T-helper 1 cell treated with Interleukin-12 subunit alpha and Interleukin-12 subunit beta and Interleukin-4 antibody, amounts not matched to agents 30 ng/mL and 1 ng/mL, for 36 hours (primary cell): Measurements from ENCODE around the gene FAM83F. TPM values are rescaled to one million over a fixed set of nuclear protein-coding genes. Genes with fewer than 3 reads are reported as not detected.

Experiments
- intact Hi-C: fragments of 100-400 bp; cut with micrococcal nuclease; formaldehyde crosslinking; loops from one replicate; pipeline ENCODE4 v1.15.1; 2024
- total RNA-seq: library from RNA; stranded (reverse); gene quantifications from 2 replicates; pipeline ENCODE4 v1.2.3, GENCODE V29; 2022

FAM83F gene
- 0.27 and 0.49 TPM in 2 replicates for total RNA-seq

GRCh38 chr22:39994566-39995392, at the start of gene FAM83F:
TSS of gene FAM83F (plus strand) at chr22:39994954. CDS start at chr22:39995043, 89 bp downstream.
- intact Hi-C loops: no loop called here

- intact Hi-C loops: no loop called here
Measured at GRCh38 chr22:39946126-39946502, 48.6 kb upstream of the FAM83F start.

- intact Hi-C loops: no loop called here
Measured at GRCh38 chr22:39946503-39947219, 48.1 kb upstream of the FAM83F start.

GRCh38 chr22:39947220-39948216, 47.2 kb upstream of the FAM83F start:
- intact Hi-C loops: no loop called here

GRCh38 chr22:39949964-39950737, 44.6 kb upstream of the FAM83F start:
- intact Hi-C loops: no loop called here

GRCh38 chr22:39951603-39952293, 43.0 kb upstream of the FAM83F start:
- intact Hi-C loops: loop anchor here (1.0 kb wide), 1 partner anchor 10 kb away; no protein-coding TSS in a partner anchor

- intact Hi-C loops: no loop called here
Measured at GRCh38 chr22:39952347-39952746, 42.4 kb upstream of the FAM83F start.

- intact Hi-C loops: no loop called here
Measured at GRCh38 chr22:39953101-39953500, 41.7 kb upstream of the FAM83F start.

GRCh38 chr22:39954584-39955055, 40.1 kb upstream of the FAM83F start:
- intact Hi-C loops: no loop called here

- intact Hi-C loops: no loop called here
Measured at GRCh38 chr22:39955675-39956074, 39.1 kb upstream of the FAM83F start.

- intact Hi-C loops: no loop called here
Measured at GRCh38 chr22:39956932-39957664, 37.7 kb upstream of the FAM83F start.

GRCh38 chr22:39958009-39958711, 36.6 kb upstream of the FAM83F start:
- intact Hi-C loops: no loop called here

- intact Hi-C loops: no loop called here
Measured at GRCh38 chr22:39958949-39959639, 35.7 kb upstream of the FAM83F start.

- intact Hi-C loops: loop anchor here (2.0 to 5.0 kb wide), 3 partner anchors 27 to 427 kb away; partner anchors contain the start of genes ADSL and RPS19BP1
Measured at GRCh38 chr22:39959640-39960447, 34.9 kb upstream of the FAM83F start, which contains the start of gene TMA7B. TSS of gene TMA7B (plus strand) at chr22:39960397. CDS start at chr22:39964375, 3,978 bp downstream.

GRCh38 chr22:39960791-39961746, 33.7 kb upstream of the FAM83F start:
- intact Hi-C loops: loop anchor here (1.0 to 5.0 kb wide), 5 partner anchors 10 to 428 kb away; partner anchors contain the start of genes ADSL, GRAP2 and RPS19BP1
